ENCODE results near the gene ATP5MC2.

- TF ChIP-seq CTCF (conservative IDR thresholded peaks at IDR 0.05 in 1 of 2, IDR thresholded peaks at IDR 0.05 in 1 of 2; ENCODE audit: extremely low read depth in 1 of 2, insufficient read depth in 1 of 2, low read depth in 1 of 2, low read length in 2 of 2) (no peak), EZH2 (IDR thresholded peaks at IDR 0.05; ENCODE audit: borderline replicate concordance, low read length) (no peak)
Observed at GRCh38 chr12:53659011-53659551, 16.8 kb downstream of the ATP5MC2 start.

Measured in mammary epithelial cell (primary cell).